K562 (cell line): ENCODE measurements around the gene GSTM1. TPM values are rescaled to one million over a fixed set of nuclear protein-coding genes. Genes with fewer than 3 reads are reported as not detected.
"Not testable (repeated sequence)": the region's sequence is repeated elsewhere in the genome, so short reads cannot be mapped to it uniquely, and the experiment has no call there.

Experiments used
- ATAC-seq: fragments of 200-7000 bp; cut with Tn5 transposase; 3 replicates; pipeline ENCODE4 v1.9.1; 2020; ENCODE audit warnings: moderate library complexity
- BruUV-seq: library from RNA; stranded (reverse); fragments of 400-500 nt; replicated peaks from 2 replicates; lab custom pipeline; 2021; lab: Mats Ljungman, UMichigan
- CTCF ChIA-PET: fragments of 300-600 bp; formaldehyde crosslinking; extraction: SDS; loops from one replicate; lab custom pipeline; 2021; ENCODE audit warnings: low intra/inter-chr PET ratio; lab: Yijun Ruan, JAX
- POLR2A ChIA-PET: fragments of 300-600, 350-650 bp; sonication (Branson Sonifier 250); formaldehyde crosslinking; extraction: SDS; loops from one replicate; lab custom pipeline; 2021; ENCODE audit warnings: antibody characterized with exemption, inconsistent platforms; lab: Yijun Ruan, JAX
- DNase-seq, 4 experiments: peaks; one replicate each; pipeline versions ENCODE4 v3.0.0 to v3.0.0-alpha.2; 2011 to 2018; ENCODE audit warnings: low spot score in 3 of 4, mixed read lengths in 3 of 4; ENCODE audit errors: extremely low read depth in 1 of 4
- FAIRE-seq: peaks from 2 replicates; lab custom pipeline; 2011; peaks lifted over from hg19 to GRCh38; lab: Jason Lieb, UNC
- H2AFZ ChIP-seq: 2 replicates; pipeline ENCODE4 v1.6.0; 2011; ENCODE audit warnings: low read depth, low read length, control low read depth, inconsistent platforms
- H3K27ac ChIP-seq: fragments of 200-600 bp; 3 replicates; pipeline ENCODE4 v1.8.0; 2011; ENCODE audit warnings: low read depth, mild to moderate bottlenecking, control low read depth, inconsistent platforms, low read length, moderate library complexity, mixed read lengths; ENCODE audit errors: extremely low read depth
- H3K27me3 ChIP-seq, 2 experiments: fragments of 300-600 bp in 1 of 2; 2 replicates in 1 of 2; 3 replicates in 1 of 2; pipeline versions ENCODE4 v1.6.0 to v1.8.0; 2011; ENCODE audit warnings: inconsistent platforms in 2 of 2, low read length in 2 of 2, mild to moderate bottlenecking in 1 of 2, mixed read lengths in 1 of 2, moderate library complexity in 1 of 2; ENCODE audit not compliant: control insufficient read depth in 2 of 2, insufficient read depth in 2 of 2
- H3K36me3 ChIP-seq: fragments of 300-600 bp; 3 replicates; pipeline ENCODE4 v1.8.0; 2011; ENCODE audit warnings: mild to moderate bottlenecking, low read length, inconsistent platforms; ENCODE audit not compliant: control insufficient read depth, insufficient read depth
- H3K4me1 ChIP-seq, 2 experiments: fragments of 200-600 bp in 1 of 2; replicated peaks in 1 of 2; 2 replicates in 1 of 2; 3 replicates in 1 of 2; pipeline versions ENCODE4 v1.5.1 to v1.8.0; 2011; ENCODE audit warnings: inconsistent platforms in 2 of 2, low read length in 2 of 2, mild to moderate bottlenecking in 1 of 2, mixed read lengths in 1 of 2, moderate library complexity in 1 of 2; ENCODE audit not compliant: control insufficient read depth in 2 of 2, insufficient read depth in 2 of 2
- H3K4me2 ChIP-seq: 2 replicates; pipeline ENCODE4 v1.6.1; 2011; ENCODE audit warnings: low read length, control low read depth, inconsistent platforms, mixed read lengths; ENCODE audit not compliant: insufficient read depth
- H3K4me3 ChIP-seq: fragments of 200-600 bp; sonication (generic), shearing (Covaris generic); 2 replicates; pipeline ENCODE4 v1.5.1; 2016; ENCODE audit warnings: control low read depth, inconsistent platforms
- H3K79me2 ChIP-seq: fragments of 200-600 bp; 3 replicates; pipeline ENCODE4 v1.8.0; 2011; ENCODE audit warnings: low read length, inconsistent platforms; ENCODE audit not compliant: control insufficient read depth, insufficient read depth
- H3K9ac ChIP-seq, 2 experiments: 2 replicates each; pipeline versions ENCODE4 v1.6.0 to v1.6.1; 2011; ENCODE audit warnings: low read depth in 2 of 2, low read length in 2 of 2, control low read depth in 1 of 2, inconsistent platforms in 1 of 2, mild to moderate bottlenecking in 1 of 2, mixed read lengths in 1 of 2; ENCODE audit not compliant: insufficient read depth in 1 of 2
- H3K9me1 ChIP-seq: one replicate; pipeline ENCODE4 v1.6.0; 2011; ENCODE audit warnings: inconsistent platforms, mild to moderate bottlenecking, low read length, moderate library complexity; ENCODE audit not compliant: control insufficient read depth, insufficient read depth
- H3K9me3 ChIP-seq: replicated peaks from 2 replicates; pipeline ENCODE4 v1.5.1; 2011; ENCODE audit warnings: low read depth, low read length, inconsistent platforms; ENCODE audit not compliant: control insufficient read depth, insufficient read depth
- H4K20me1 ChIP-seq: replicated peaks from 2 replicates; pipeline ENCODE4 v1.6.1; 2011; ENCODE audit warnings: low read length, inconsistent platforms, mixed read lengths; ENCODE audit not compliant: control insufficient read depth, insufficient read depth
- VEZF1 ChIP-seq: fragments of 200-800 bp; sonication (Bioruptor generic); IDR thresholded peaks from 2 replicates; pipeline ENCODE4 v1.6.1; 2017; ENCODE audit warnings: missing genetic modification characterization, missing compliant biosample characterization
- ZNF316 ChIP-seq: fragments of 450-650 bp; IDR thresholded peaks from 2 replicates; pipeline ENCODE4 v1.6.1; 2016
- ZNF740 ChIP-seq, 3 experiments: fragments of 200-800 bp in 1 of 3; sonication (Bioruptor generic) in 1 of 3; sonication (generic) in 1 of 3; formaldehyde crosslinking in 1 of 3; IDR thresholded peaks; 2 replicates each; pipeline versions ENCODE4 v1.6.1 to v1.8.0; 2016 to 2022; ENCODE audit warnings: mild to moderate bottlenecking in 2 of 3, missing compliant biosample characterization in 2 of 3, missing genetic modification characterization in 2 of 3, missing genetic modification reagents in 1 of 3
- WGBS: fragments of 100-300 bp; shearing (Covaris generic); methylation state at CpG from one replicate; pipeline ENCODE4 v1.1.6; 2016; ENCODE audit warnings: low coverage, mixed read lengths; ENCODE audit not compliant: insufficient coverage; ENCODE audit errors: missing lambda C conversion rate; 5-methylcytosine and 5-hydroxymethylcytosine counted together
- in situ Hi-C: fragments of 300-500 bp; cut with MboI; formaldehyde crosslinking; loops from 4 replicates; pipeline ENCODE4 v1.15.0; 2018; ENCODE audit warnings: inconsistent platforms, mixed read lengths
- intact Hi-C: fragments of 100-400 bp; cut with micrococcal nuclease; formaldehyde crosslinking; loops from 2 replicates; pipeline ENCODE4 v1.14.2; 2022
- polyA plus RNA-seq, 8 experiments: library from polyadenylated mRNA; depleted of rRNA in 4 of 8; stranded (reverse) in 5 of 8; unstranded in 3 of 8; fragments of >200 nt; fragmentation: Nextera tagmentation in 2 of 8; fragmentation: Illumina TruSeq in 1 of 8; extraction: Ambion mirVana in 2 of 8; extraction: Trizol in 1 of 8; gene quantifications; 2 replicates each; pipeline versions ENCODE4 v1.2.1 to v1.2.3, GENCODE V29; 2011 to 2014; ENCODE audit warnings: inconsistent platforms in 1 of 8, missing spikeins in 1 of 8
- total RNA-seq, 7 experiments: library from RNA; depleted of rRNA in 6 of 7; stranded (reverse); fragments of >200 nt in 6 of 7; fragmentation: Illumina TruSeq in 2 of 7; extraction: Trizol in 2 of 7; gene quantifications; 2 replicates each; pipeline versions ENCODE4 v1.2.1 to v1.2.3, GENCODE V29; 2011 to 2021; ENCODE audit warnings: low replicate concordance in 1 of 7

The GSTM1 gene
- total and polyA plus RNA-seq, 9 of the 15 experiments (the other 6 are each of a cell fraction or from before 2014, with no cell fraction given), result not detected

GRCh38 chr1:109669949-109670302 is 17.7 kb upstream of the GSTM1 start:
- in situ Hi-C loops, result not testable (repeated sequence)

More at GRCh38 chr1:109669949-109670302, 17.7 kb upstream of the GSTM1 start:
- CTCF ChIA-PET; H3K27ac ChIP-seq; H2AFZ ChIP-seq; TF ChIP-seq ZNF740 (CRISPR knock-in tag; IDR thresholded peaks at IDR 0.05): not testable (repeated sequence)
- TF ChIP-seq VEZF1 (peak; percentile 51), ZNF740 (tag; IDR thresholded peaks at IDR 0.05) (peak in 1 of 2 experiments; percentile 67; a peak in 2 of 4 replicates), ZNF316 (peak; percentile 72)
- TF ChIP-seq, all 486 proteins: peak for 3; not testable (repeated sequence) for 483
- FAIRE-seq, H3K9ac ChIP-seq, H4K20me1 ChIP-seq, H3K4me2 ChIP-seq, H3K79me2 ChIP-seq, H3K9me1 ChIP-seq, H3K27me3 ChIP-seq, BruUV-seq, ATAC-seq, H3K4me3 ChIP-seq, H3K36me3 ChIP-seq, H3K9me3 ChIP-seq: not testable (repeated sequence)
- peak; percentile 17 to 32 (median 25) for DNase-seq
- POLR2A ChIA-PET, result interaction anchor here (1.1 to 1.9 kb wide), 3 partner anchors 11 to 55 kb away, joined by 3 to 6 read pairs (median 4); no protein-coding TSS in a partner anchor
- intact Hi-C loops, result loop anchor here (5.0 kb wide), 1 partner anchor 37 kb away; no protein-coding TSS in a partner anchor
- H3K4me1 ChIP-seq, result peaks cover 4 to 15% of the 10 kb centered on the region in 2 experiments; a peak in 4 of 5 replicates
- WGBS, result 38% methylated on average over 4 of the region's 5 CpGs
